Activated CD4-positive, alpha-beta memory T cell treated with anti-CD3 and anti-CD28 coated beads, Interleukin-2, amount 10 ng/mL, durations not matched to agents 7 days and 5 days (primary cell): ENCODE measurements around the gene EPN3. TPM values are rescaled to one million over a fixed set of nuclear protein-coding genes. Genes with fewer than 3 reads are reported as not detected.

Source experiments
- CTCF ChIA-PET: fragments of 350-600 bp; sonication (Branson Sonifier 250); formaldehyde crosslinking; loops from one replicate; lab custom pipeline; 2021; ENCODE audit warnings: antibody characterized with exemption, inconsistent platforms; lab: Charles Lee
- POLR2A ChIA-PET: fragments of 350-600 bp; sonication (Branson Sonifier 250); formaldehyde crosslinking; loops from one replicate; lab custom pipeline; 2021; ENCODE audit warnings: antibody characterized with exemption; lab: Charles Lee
- DNase-seq: peaks from one replicate; pipeline ENCODE4 v3.0.0-alpha.2; 2020
- H3K27ac Mint-ChIP-seq: one replicate; pipeline ENCODE4 v1.8.0; 2021; ENCODE audit warnings: mild to moderate bottlenecking, mixed read lengths
- H3K27me3 Mint-ChIP-seq: one replicate; pipeline ENCODE4 v1.8.0; 2021; ENCODE audit warnings: mixed read lengths
- H3K36me3 Mint-ChIP-seq: one replicate; pipeline ENCODE4 v1.8.0; 2021; ENCODE audit warnings: low read depth, mixed read lengths
- H3K4me1 Mint-ChIP-seq: one replicate; pipeline ENCODE4 v1.8.0; 2021; ENCODE audit warnings: mixed read lengths
- H3K4me3 Mint-ChIP-seq: one replicate; pipeline ENCODE4 v1.8.0; 2021; ENCODE audit warnings: mild to moderate bottlenecking, mixed read lengths
- H3K9me3 Mint-ChIP-seq: one replicate; pipeline ENCODE4 v1.8.0; 2021; ENCODE audit warnings: mixed read lengths
- total RNA-seq, 2 experiments: library from RNA; stranded (reverse); gene quantifications; one replicate each; pipeline ENCODE4 v1.2.3, GENCODE V29; 2021

EPN3 gene
- total RNA-seq, 2 experiments from 2014 or later, result not detected

GRCh38 chr17:50583641-50584040 is 51.1 kb downstream of the EPN3 start:
- no peaks in the 10 kb centered on the region for H3K9me3 Mint-ChIP-seq
- H3K27ac Mint-ChIP-seq, result no peak overlapping the region
- ChIA-PET CTCF (no interaction called here), POLR2A (no interaction called here)
- no peak for DNase-seq
- H3K4me3 Mint-ChIP-seq, result no peak overlapping the region
- H3K4me1 Mint-ChIP-seq, result no peaks in the 10 kb centered on the region
- H3K27me3 Mint-ChIP-seq, result peaks cover 21% of the 10 kb centered on the region
- H3K36me3 Mint-ChIP-seq, result no peaks in the 10 kb centered on the region

DNA sequence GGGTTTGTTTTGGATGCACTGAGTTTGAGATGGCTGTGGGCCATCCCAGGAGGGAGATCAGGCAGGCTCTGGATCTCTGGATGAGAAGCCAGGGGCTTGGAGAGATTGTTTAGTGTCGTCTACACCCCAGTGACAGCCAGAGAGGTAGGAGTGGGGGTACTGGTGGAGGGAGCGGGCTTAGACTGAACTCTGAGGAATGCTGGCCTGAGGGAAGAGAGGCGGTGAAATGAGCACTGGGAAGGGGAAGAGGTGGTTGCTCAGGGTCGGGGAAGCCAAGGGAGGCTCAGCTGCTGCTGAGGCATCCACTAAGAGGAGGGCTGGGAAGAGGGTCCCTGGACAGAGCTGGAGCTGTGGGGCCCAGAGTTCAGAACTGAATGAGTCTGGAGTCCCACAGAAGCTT is 51.6 kb downstream of the EPN3 start:
- POLR2A ChIA-PET, result no interaction called here
- Mint-ChIP-seq H3K4me1 (no peaks in the 10 kb centered on the region), H3K27me3 (peaks cover 17% of the 10 kb centered on the region), H3K4me3 (no peak overlapping the region), H3K36me3 (no peaks in the 10 kb centered on the region), H3K27ac (no peak overlapping the region), H3K9me3 (no peaks in the 10 kb centered on the region)
- DNase-seq, result no peak
- CTCF ChIA-PET, result no interaction called here

DNA sequence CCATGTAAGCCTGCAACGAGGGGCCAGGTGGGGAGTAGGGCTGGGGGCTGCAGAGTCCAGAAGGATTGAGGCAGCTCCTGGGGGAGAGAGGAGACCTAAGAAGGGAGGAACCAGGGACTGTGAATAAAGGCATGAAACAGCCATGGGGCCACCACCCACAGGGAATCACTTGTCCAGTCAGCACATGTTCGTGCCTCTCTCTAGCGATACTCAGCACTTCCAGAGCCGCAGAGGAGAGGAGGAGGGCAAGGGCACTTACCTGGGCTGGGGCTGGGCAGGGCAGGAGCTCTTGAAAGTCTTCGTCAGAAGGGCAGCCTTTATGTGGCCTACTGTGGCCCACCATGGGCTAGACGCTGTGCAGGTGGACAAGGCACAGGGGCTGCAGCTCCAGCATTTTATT is 52.2 kb downstream of the EPN3 start:
- H3K27me3 Mint-ChIP-seq, result peaks cover 17% of the 10 kb centered on the region
- ChIA-PET CTCF (no interaction called here), POLR2A (no interaction called here)
- H3K27ac Mint-ChIP-seq, result no peak overlapping the region
- H3K4me3 Mint-ChIP-seq, result no peak overlapping the region
- no peaks in the 10 kb centered on the region for H3K36me3 Mint-ChIP-seq
- no peaks in the 10 kb centered on the region for H3K9me3 Mint-ChIP-seq
- no peaks in the 10 kb centered on the region for H3K4me1 Mint-ChIP-seq
- DNase-seq, result no peak

DNA sequence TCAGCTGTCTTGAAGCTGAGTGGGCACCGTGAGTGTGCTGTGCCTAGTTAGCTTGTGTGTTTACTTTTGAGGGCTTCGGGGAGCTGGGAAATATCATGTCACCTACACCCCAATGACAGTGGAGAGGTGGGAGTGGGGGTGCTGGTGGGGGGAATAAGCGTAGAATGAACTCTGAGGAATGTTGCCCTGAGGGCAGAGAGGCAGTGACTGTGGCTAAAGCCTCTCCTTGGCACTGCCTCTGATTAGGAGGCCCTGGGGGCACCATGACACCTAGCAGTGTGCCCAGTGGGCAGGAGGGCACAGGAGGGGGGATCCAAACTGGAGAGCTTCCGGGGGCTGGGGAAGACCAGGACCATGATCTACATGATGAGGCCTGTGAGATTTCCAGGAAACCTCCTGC is 52.8 kb downstream of the EPN3 start:
- H3K27me3 Mint-ChIP-seq, result peaks cover 17% of the 10 kb centered on the region

GRCh38 chr17:50585891-50586290 is 53.4 kb downstream of the EPN3 start:
- Mint-ChIP-seq H3K27ac (no peak overlapping the region), H3K9me3 (no peaks in the 10 kb centered on the region), H3K27me3 (peaks cover 17% of the 10 kb centered on the region), H3K36me3 (no peaks in the 10 kb centered on the region), H3K4me3 (no peak overlapping the region), H3K4me1 (no peaks in the 10 kb centered on the region)
- ChIA-PET POLR2A (no interaction called here), CTCF (no interaction called here)
- no peak for DNase-seq

More for the DNA sequence above, 52.8 kb downstream of the EPN3 start:
- Mint-ChIP-seq H3K27ac (no peak overlapping the region), H3K36me3 (no peaks in the 10 kb centered on the region), H3K4me3 (no peak overlapping the region), H3K4me1 (no peaks in the 10 kb centered on the region), H3K9me3 (no peaks in the 10 kb centered on the region)
- no peak for DNase-seq
- POLR2A ChIA-PET, result no interaction called here
- CTCF ChIA-PET, result no interaction called here

GRCh38 chr17:50586421-50587247 is 54.1 kb downstream of the EPN3 start:
- ChIA-PET POLR2A (no interaction called here), CTCF (no interaction called here)
- Mint-ChIP-seq H3K4me1 (no peaks in the 10 kb centered on the region), H3K4me3 (no peak overlapping the region), H3K27ac (no peak overlapping the region), H3K27me3 (peaks cover 17% of the 10 kb centered on the region), H3K9me3 (no peaks in the 10 kb centered on the region), H3K36me3 (no peaks in the 10 kb centered on the region)
- DNase-seq, result no peak

- Mint-ChIP-seq H3K27me3 (peaks cover 11% of the 10 kb centered on the region), H3K4me1 (no peaks in the 10 kb centered on the region), H3K27ac (no peak overlapping the region), H3K9me3 (no peaks in the 10 kb centered on the region), H3K4me3 (no peak overlapping the region), H3K36me3 (no peaks in the 10 kb centered on the region)
- ChIA-PET POLR2A (no interaction called here), CTCF (interaction anchor here (0.9 kb wide), 1 partner anchor 196 kb away, joined by 3 read pairs; no protein-coding TSS in a partner anchor)
- no peak for DNase-seq
These were observed 55.0 kb downstream of the EPN3 start for GRCh38 chr17:50587571-50587970.

GRCh38 chr17:50588391-50589049 is 56.0 kb downstream of the EPN3 start:
- peaks cover 6% of the 10 kb centered on the region for H3K27me3 Mint-ChIP-seq
- H3K4me1 Mint-ChIP-seq, result no peaks in the 10 kb centered on the region
- H3K9me3 Mint-ChIP-seq, result no peaks in the 10 kb centered on the region
- H3K27ac Mint-ChIP-seq, result no peak overlapping the region
- CTCF ChIA-PET, result interaction anchor here (0.6 to 0.9 kb wide), 2 partner anchors 159 to 195 kb away, joined by 3 read pairs; no protein-coding TSS in a partner anchor
- no peaks in the 10 kb centered on the region for H3K36me3 Mint-ChIP-seq
- no peak overlapping the region for H3K4me3 Mint-ChIP-seq
- POLR2A ChIA-PET, result no interaction called here
- no peak for DNase-seq

- CTCF ChIA-PET, result interaction anchor here (0.6 kb wide), 1 partner anchor 158 kb away, joined by 3 read pairs; no protein-coding TSS in a partner anchor
- no peaks in the 10 kb centered on the region for H3K9me3 Mint-ChIP-seq
- peaks cover 1% of the 10 kb centered on the region for H3K27me3 Mint-ChIP-seq
- H3K4me3 Mint-ChIP-seq, result no peak overlapping the region
- no peaks in the 10 kb centered on the region for H3K36me3 Mint-ChIP-seq
- no peak for DNase-seq
- H3K4me1 Mint-ChIP-seq, result no peaks in the 10 kb centered on the region
- POLR2A ChIA-PET, result no interaction called here
- no peak overlapping the region for H3K27ac Mint-ChIP-seq
These were observed 56.7 kb downstream of the EPN3 start for GRCh38 chr17:50589095-50589705.

DNA sequence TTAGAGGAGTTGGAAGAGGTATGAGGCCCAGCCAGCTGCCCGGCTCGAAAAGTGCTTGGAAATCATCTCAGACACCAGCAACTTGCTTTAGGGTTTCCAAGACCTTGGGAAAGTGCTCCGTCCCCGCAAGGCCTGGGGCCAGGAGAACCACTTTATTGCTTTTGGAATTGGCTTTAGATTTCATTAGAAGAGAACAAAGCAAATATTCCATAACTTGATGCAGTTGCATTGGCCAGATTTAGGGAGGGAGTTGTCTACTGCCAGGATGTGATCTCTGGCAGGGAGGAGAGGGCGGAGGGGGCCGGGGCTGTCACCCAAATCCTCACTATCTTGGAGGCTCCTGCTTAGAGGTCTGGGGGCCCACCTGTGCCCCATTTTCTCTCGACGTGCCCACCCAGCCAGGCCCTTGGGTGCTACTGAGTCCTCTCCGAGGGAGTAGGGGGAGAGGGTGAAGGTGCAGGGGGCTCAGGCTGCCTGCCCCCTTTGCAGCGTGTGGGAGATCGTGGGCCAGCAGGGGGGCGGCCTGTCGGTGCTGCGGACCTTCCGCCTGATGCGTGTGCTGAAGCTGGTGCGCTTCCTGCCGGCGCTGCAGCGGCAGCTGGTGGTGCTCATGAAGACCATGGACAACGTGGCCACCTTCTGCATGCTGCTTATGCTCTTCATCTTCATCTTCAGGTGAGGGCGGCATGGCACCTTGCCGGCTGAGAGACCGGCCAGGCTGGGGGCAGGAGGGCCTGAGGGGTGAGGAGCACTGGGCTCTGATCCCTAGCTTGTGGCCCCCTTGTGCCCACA is 58.6 kb downstream of the EPN3 start:
- no peak for DNase-seq
- ChIA-PET POLR2A (no interaction called here), CTCF (no interaction called here)
- no peaks in the 10 kb centered on the region for H3K9me3 Mint-ChIP-seq
- no peaks in the 10 kb centered on the region for H3K36me3 Mint-ChIP-seq
- H3K27ac Mint-ChIP-seq, result no peak overlapping the region
- H3K27me3 Mint-ChIP-seq, result no peaks in the 10 kb centered on the region
- H3K4me1 Mint-ChIP-seq, result no peaks in the 10 kb centered on the region
- H3K4me3 Mint-ChIP-seq, result no peak overlapping the region

DNA sequence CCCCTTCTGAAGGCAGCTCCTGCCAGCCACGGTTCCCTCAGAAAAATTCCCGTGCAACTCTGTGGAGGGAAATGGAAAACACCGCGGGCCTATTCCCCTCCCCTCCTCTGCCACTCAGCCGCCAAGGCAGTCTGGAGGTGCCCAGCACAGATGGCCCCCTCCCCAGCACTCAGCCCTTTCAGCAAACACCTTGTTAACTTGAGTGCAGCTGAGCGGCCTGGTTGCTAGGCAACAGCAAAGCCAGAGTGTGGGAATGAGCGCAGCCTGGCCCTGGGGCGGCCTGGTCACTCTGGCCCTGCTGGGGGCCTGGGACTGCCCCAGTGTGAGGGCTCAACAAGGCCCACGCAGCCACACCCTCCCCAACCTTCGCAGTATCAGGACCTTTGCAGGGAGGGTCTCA is 60.8 kb downstream of the EPN3 start:
- H3K27ac Mint-ChIP-seq, result no peak overlapping the region
- CTCF ChIA-PET, result interaction anchor here (0.6 kb wide), 1 partner anchor 61 kb away, joined by 5 read pairs; no protein-coding TSS in a partner anchor

More for the DNA sequence above, 60.8 kb downstream of the EPN3 start:
- DNase-seq, result no peak
- POLR2A ChIA-PET, result no interaction called here
- H3K27me3 Mint-ChIP-seq, result no peaks in the 10 kb centered on the region
- no peaks in the 10 kb centered on the region for H3K9me3 Mint-ChIP-seq
- no peak overlapping the region for H3K4me3 Mint-ChIP-seq
- no peaks in the 10 kb centered on the region for H3K4me1 Mint-ChIP-seq
- no peaks in the 10 kb centered on the region for H3K36me3 Mint-ChIP-seq
